ENCODE results near the gene MLLT10.

- TF ChIP-seq CTCF (IDR thresholded peaks at IDR 0.05) (no peak), EP300 (IDR thresholded peaks at IDR 0.05) (no peak), POLR2AphosphoS5 (IDR thresholded peaks at IDR 0.05) (no peak)
These were observed 4.8 kb upstream of the MLLT10 start for GRCh38 chr10:21529032-21529910.

All from esophagus muscularis mucosa (tissue), 4 donors.